Adrenal gland (tissue), 5 donors: ENCODE data around the gene CCDC201.
"Not testable (repeated sequence)": the region's sequence is repeated elsewhere in the genome, so short reads cannot be mapped to it uniquely, and the experiment has no call there.

Experiments used
- POLR2A ChIP-seq, 2 donors: fragments of 450-650 bp; IDR thresholded peaks; one replicate each; pipeline ENCODE4 v1.6.1; 2017; ENCODE audit warnings: antibody characterized with exemption in 2 of 2, mild to moderate bottlenecking in 2 of 2, moderate library complexity in 1 of 2
- TF ChIP-seq, protein P1 (sequence below), 6 experiments: fragments of 450-650 bp in 4 of 6; fragments of 200-600 bp in 2 of 6; sonication (generic) in 1 of 6; IDR thresholded peaks; 1 replicate in 5 of 6; 2 replicates in 1 of 6; pipeline versions ENCODE4 v1.5.1 to v1.8.0; 2016 to 2021; ENCODE audit warnings: antibody characterized with exemption in 6 of 6, mild to moderate bottlenecking in 2 of 6, moderate library complexity in 1 of 6
- donor health status: DM: no; HTN: no; CAD: no.

DNA sequence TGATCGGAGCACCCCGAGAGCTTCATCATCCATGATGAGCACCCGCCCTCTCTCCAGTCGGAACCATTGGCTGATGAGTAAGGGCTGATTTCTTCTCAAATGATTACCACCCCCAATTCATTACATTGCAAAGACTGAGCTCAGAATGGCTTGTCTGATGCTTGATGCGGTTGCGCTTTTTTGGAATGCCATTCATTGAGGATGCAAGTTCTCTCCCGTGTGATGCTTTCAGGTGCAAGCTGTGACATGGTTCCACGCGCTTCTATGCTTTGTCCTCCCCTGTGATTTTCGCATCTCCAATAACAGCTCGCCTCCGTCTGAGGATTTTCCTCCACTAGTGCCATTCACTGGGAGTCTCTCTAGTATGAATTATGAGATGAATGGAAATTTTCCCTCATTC is 43.0 kb downstream of the CCDC201 start:
- TF ChIP-seq, protein P1, sequence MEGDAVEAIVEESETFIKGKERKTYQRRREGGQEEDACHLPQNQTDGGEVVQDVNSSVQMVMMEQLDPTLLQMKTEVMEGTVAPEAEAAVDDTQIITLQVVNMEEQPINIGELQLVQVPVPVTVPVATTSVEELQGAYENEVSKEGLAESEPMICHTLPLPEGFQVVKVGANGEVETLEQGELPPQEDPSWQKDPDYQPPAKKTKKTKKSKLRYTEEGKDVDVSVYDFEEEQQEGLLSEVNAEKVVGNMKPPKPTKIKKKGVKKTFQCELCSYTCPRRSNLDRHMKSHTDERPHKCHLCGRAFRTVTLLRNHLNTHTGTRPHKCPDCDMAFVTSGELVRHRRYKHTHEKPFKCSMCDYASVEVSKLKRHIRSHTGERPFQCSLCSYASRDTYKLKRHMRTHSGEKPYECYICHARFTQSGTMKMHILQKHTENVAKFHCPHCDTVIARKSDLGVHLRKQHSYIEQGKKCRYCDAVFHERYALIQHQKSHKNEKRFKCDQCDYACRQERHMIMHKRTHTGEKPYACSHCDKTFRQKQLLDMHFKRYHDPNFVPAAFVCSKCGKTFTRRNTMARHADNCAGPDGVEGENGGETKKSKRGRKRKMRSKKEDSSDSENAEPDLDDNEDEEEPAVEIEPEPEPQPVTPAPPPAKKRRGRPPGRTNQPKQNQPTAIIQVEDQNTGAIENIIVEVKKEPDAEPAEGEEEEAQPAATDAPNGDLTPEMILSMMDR (IDR thresholded peaks at IDR 0.05) = not testable (repeated sequence)
- not testable (repeated sequence) for TF ChIP-seq POLR2A (IDR thresholded peaks at IDR 0.05)
